Thymus (tissue), 11 donors: ENCODE data around the gene ATP13A5. TPM values are rescaled to one million over a fixed set of nuclear protein-coding genes. Genes with fewer than 3 reads are reported as not detected.

ENCODE experiments used
- DNase-seq, 9 donors: peaks; one replicate each; pipeline ENCODE4 v3.0.0-alpha.2; 2013; ENCODE audit warnings: low spot score in 9 of 9, low read depth in 6 of 9, missing footprints in 1 of 9
- H3K27ac ChIP-seq, 2 donors: one replicate each; pipeline ENCODE4 v1.5.1; 2013; ENCODE audit warnings: control low read depth in 1 of 2, low read depth in 1 of 2, low read length in 1 of 2, mild to moderate bottlenecking in 1 of 2, moderate library complexity in 1 of 2
- H3K27me3 ChIP-seq, 2 donors: one replicate each; pipeline ENCODE4 v1.5.1; 2013; ENCODE audit warnings: low read length in 1 of 2; ENCODE audit not compliant: control insufficient read depth in 2 of 2, insufficient read depth in 1 of 2
- H3K36me3 ChIP-seq, 2 donors: one replicate each; pipeline ENCODE4 v1.5.1; 2013; ENCODE audit warnings: low read length in 1 of 2, mild to moderate bottlenecking in 1 of 2, moderate library complexity in 1 of 2; ENCODE audit not compliant: control insufficient read depth in 2 of 2, insufficient read depth in 2 of 2
- H3K4me1 ChIP-seq, 2 donors: one replicate each; pipeline ENCODE4 v1.5.1; 2013; ENCODE audit warnings: low read length in 2 of 2; ENCODE audit not compliant: control insufficient read depth in 2 of 2, insufficient read depth in 2 of 2
- H3K4me3 ChIP-seq, 2 donors: one replicate each; pipeline ENCODE4 v1.5.1; 2013; ENCODE audit warnings: low read length in 2 of 2, control low read depth in 1 of 2, mild to moderate bottlenecking in 1 of 2
- H3K9me3 ChIP-seq, 2 donors: one replicate each; pipeline ENCODE4 v1.5.1; 2013; ENCODE audit warnings: low read length in 1 of 2, mild to moderate bottlenecking in 1 of 2; ENCODE audit not compliant: control insufficient read depth in 2 of 2, insufficient read depth in 1 of 2
- WGBS: extraction: QIAGEN DNeasy Blood & Tissue Kit; methylation state at CpG from one replicate; pipeline ENCODE4 v1.1.7; 2013; 5-methylcytosine and 5-hydroxymethylcytosine counted together
- polyA plus RNA-seq: library from polyadenylated mRNA; stranded (reverse); fragments of 200-250 nt; gene quantifications from one replicate; pipeline ENCODE4 v1.2.3, GENCODE V29; 2013
- total RNA-seq: library from RNA; stranded (reverse); fragments of 120-200 nt; gene quantifications from one replicate; pipeline ENCODE4 v1.2.4, GENCODE V29; 2013
- donor health status: healthy.

The ATP13A5 gene
- total and polyA plus RNA-seq, 2 donors = 0.05 to 0.37 TPM

GRCh38 chr3:193342551-193342950 is 36.0 kb downstream of the ATP13A5 start:
- no peak overlapping the region for H3K4me3 ChIP-seq
- no peaks in the 10 kb centered on the region for H3K9me3 ChIP-seq
- H3K36me3 ChIP-seq = no peaks in the 10 kb centered on the region
- WGBS = 76% methylated on average over 2 of the region's 2 CpGs
- no peaks in the 10 kb centered on the region for H3K27me3 ChIP-seq
- no peak overlapping the region for H3K27ac ChIP-seq
- no peaks in the 10 kb centered on the region for H3K4me1 ChIP-seq
- no peak for DNase-seq

GRCh38 chr3:193335031-193335430 is 43.5 kb downstream of the ATP13A5 start:
- H3K4me3 ChIP-seq = no peak overlapping the region
- H3K9me3 ChIP-seq = no peaks in the 10 kb centered on the region
- H3K27me3 ChIP-seq = no peaks in the 10 kb centered on the region
- no peak for DNase-seq
- no peaks in the 10 kb centered on the region for H3K4me1 ChIP-seq
- no peak overlapping the region for H3K27ac ChIP-seq
- no peaks in the 10 kb centered on the region for H3K36me3 ChIP-seq
- 93% methylated on average over 1 of the region's 1 CpG for WGBS

GRCh38 chr3:193333229-193333628 is 45.3 kb downstream of the ATP13A5 start:
- no peaks in the 10 kb centered on the region for H3K4me1 ChIP-seq
- no peak overlapping the region for H3K4me3 ChIP-seq
- H3K36me3 ChIP-seq = no peaks in the 10 kb centered on the region
- H3K27me3 ChIP-seq = no peaks in the 10 kb centered on the region
- no peak for DNase-seq
- H3K27ac ChIP-seq = no peak overlapping the region
- WGBS = 97% methylated on average over 1 of the region's 1 CpG
- H3K9me3 ChIP-seq = no peaks in the 10 kb centered on the region

GRCh38 chr3:193330555-193331204 is 47.9 kb downstream of the ATP13A5 start:
- WGBS = 69% methylated on average over 3 of the region's 3 CpGs
- no peak for DNase-seq
- Histone ChIP-seq H3K4me1 (no peaks in the 10 kb centered on the region), H3K36me3 (no peaks in the 10 kb centered on the region), H3K27ac (no peak overlapping the region), H3K4me3 (no peak overlapping the region), H3K9me3 (no peaks in the 10 kb centered on the region), H3K27me3 (no peaks in the 10 kb centered on the region)

GRCh38 chr3:193317682-193318300 is 60.8 kb downstream of the ATP13A5 start:
- no peaks in the 10 kb centered on the region for H3K9me3 ChIP-seq
- DNase-seq = no peak
- H3K4me3 ChIP-seq = no peak overlapping the region
- H3K27me3 ChIP-seq = no peaks in the 10 kb centered on the region
- H3K27ac ChIP-seq = no peak overlapping the region
- 95% methylated on average over 2 of the region's 2 CpGs for WGBS
- no peaks in the 10 kb centered on the region for H3K4me1 ChIP-seq
- no peaks in the 10 kb centered on the region for H3K36me3 ChIP-seq

GRCh38 chr3:193314161-193314560 is 64.4 kb downstream of the ATP13A5 start:
- H3K36me3 ChIP-seq = no peaks in the 10 kb centered on the region
- no peaks in the 10 kb centered on the region for H3K4me1 ChIP-seq
- H3K27ac ChIP-seq = no peak overlapping the region
- H3K27me3 ChIP-seq = no peaks in the 10 kb centered on the region
- no peaks in the 10 kb centered on the region for H3K9me3 ChIP-seq
- 90% methylated on average over 3 of the region's 3 CpGs for WGBS
- no peak for DNase-seq
- H3K4me3 ChIP-seq = no peak overlapping the region

GRCh38 chr3:193313061-193313958 is 65.2 kb downstream of the ATP13A5 start:
- H3K4me3 ChIP-seq = no peak overlapping the region
- WGBS = 86% methylated on average over 3 of the region's 3 CpGs
- H3K9me3 ChIP-seq = no peaks in the 10 kb centered on the region
- DNase-seq = no peak
- no peaks in the 10 kb centered on the region for H3K36me3 ChIP-seq
- H3K27me3 ChIP-seq = no peaks in the 10 kb centered on the region
- H3K27ac ChIP-seq = no peak overlapping the region
- no peaks in the 10 kb centered on the region for H3K4me1 ChIP-seq

- DNase-seq = no peak
- no peaks in the 10 kb centered on the region for H3K36me3 ChIP-seq
- H3K9me3 ChIP-seq = no peaks in the 10 kb centered on the region
- no peaks in the 10 kb centered on the region for H3K4me1 ChIP-seq
- no peak overlapping the region for H3K4me3 ChIP-seq
- 70% methylated on average over 6 of the region's 6 CpGs for WGBS
- H3K27ac ChIP-seq = no peak overlapping the region
- H3K27me3 ChIP-seq = no peaks in the 10 kb centered on the region
These were observed 67.4 kb downstream of the ATP13A5 start for GRCh38 chr3:193310914-193311723.
